Astrocyte of the cerebellum (primary cell): ENCODE results near the gene ZNF559.
"Not testable (repeated sequence)": the region's sequence is repeated elsewhere in the genome, so short reads cannot be mapped to it uniquely, and the experiment has no call there.

ENCODE experiments used
- DNase-seq: peaks from one replicate; pipeline ENCODE4 v3.0.0-alpha.2; 2011; ENCODE audit warnings: low read depth
- H3K4me3 ChIP-seq: 2 replicates; pipeline ENCODE4 v1.5.1; 2011; ENCODE audit warnings: mild to moderate bottlenecking, low read depth, low read length, moderate library complexity
- CTCF ChIP-seq: IDR thresholded peaks from 2 replicates; pipeline ENCODE4 v1.5.1; 2012; ENCODE audit warnings: low read length, low read depth, moderate library complexity, mild to moderate bottlenecking; ENCODE audit errors: missing control alignments
- in situ Hi-C: cut with HindIII; loops from 2 replicates; pipeline ENCODE4 v1.10.0; 2017; ENCODE audit warnings: low sequenced_read_pairs

ZNF559 gene

GRCh38 chr19:9323919-9324583 is at the start of gene ZNF559:
TSS of gene ZNF559 (plus strand) at chr19:9324179. CDS start at chr19:9338550, 14,371 bp downstream.
- DNase-seq = peak; percentile 90
- in situ Hi-C loops = no loop called here
- TF ChIP-seq CTCF = peak; percentile 45
- H3K4me3 ChIP-seq = peak within 1 kb of the TSS; percentile 78

- in situ Hi-C loops, DNase-seq, H3K4me3 ChIP-seq: not testable (repeated sequence)
Measured at GRCh38 chr19:9283485-9283884, 40.5 kb upstream of the ZNF559 start.

GRCh38 chr19:9289231-9289884 is 34.6 kb upstream of the ZNF559 start:
- in situ Hi-C loops = no loop called here
- no peak for DNase-seq
- H3K4me3 ChIP-seq = no peak overlapping the region
- TF ChIP-seq CTCF = no peak

GRCh38 chr19:9295411-9295849 is 28.5 kb upstream of the ZNF559 start:
- TF ChIP-seq CTCF = no peak
- no peak overlapping the region for H3K4me3 ChIP-seq
- in situ Hi-C loops = no loop called here
- DNase-seq = no peak

- in situ Hi-C loops = no loop called here
- H3K4me3 ChIP-seq = no peak overlapping the region
- DNase-seq = no peak
- TF ChIP-seq CTCF = no peak
Measured at GRCh38 chr19:9296336-9296735, 27.6 kb upstream of the ZNF559 start.

- DNase-seq = peak; percentile 47
- in situ Hi-C loops = no loop called here
- no peak for TF ChIP-seq CTCF
- no peak overlapping the region for H3K4me3 ChIP-seq
Measured at GRCh38 chr19:9306443-9306842, 17.5 kb upstream of the ZNF559 start.

GRCh38 chr19:9308091-9308770 is 15.7 kb upstream of the ZNF559 start:
- H3K4me3 ChIP-seq = peak overlapping the region; percentile 92
- no peak for TF ChIP-seq CTCF
- no peak for DNase-seq
- in situ Hi-C loops = no loop called here
